HUES6 (cell line): ENCODE results near the gene ARL9.
"Not testable (repeated sequence)": the region's sequence is repeated elsewhere in the genome, so short reads cannot be mapped to it uniquely, and the experiment has no call there.

ENCODE experiments used
- H3K27ac ChIP-seq: 2 replicates; pipeline ENCODE4 v1.7.0; 2013; ENCODE audit warnings: low read depth, mild to moderate bottlenecking, low read length, inconsistent platforms
- H3K27me3 ChIP-seq: 2 replicates; pipeline ENCODE4 v1.6.1; 2013; ENCODE audit warnings: low read length; ENCODE audit not compliant: control insufficient read depth, insufficient read depth
- H3K36me3 ChIP-seq: 2 replicates; pipeline ENCODE4 v1.6.1; 2013; ENCODE audit warnings: low read length; ENCODE audit not compliant: control insufficient read depth, insufficient read depth
- H3K4me1 ChIP-seq: 2 replicates; pipeline ENCODE4 v1.6.1; 2013; ENCODE audit warnings: low read length; ENCODE audit not compliant: control insufficient read depth, insufficient read depth
- H3K4me3 ChIP-seq: 2 replicates; pipeline ENCODE4 v1.5.1; 2013; ENCODE audit warnings: low read depth, low read length
- H3K9ac ChIP-seq: one replicate; pipeline ENCODE4 v1.6.1; 2013; ENCODE audit warnings: mild to moderate bottlenecking, low read length
- H3K9me3 ChIP-seq: 2 replicates; pipeline ENCODE4 v1.6.1; 2013; ENCODE audit warnings: low read depth, low read length; ENCODE audit not compliant: control insufficient read depth, insufficient read depth

The ARL9 gene

GRCh38 chr4:56505269-56506130 lies at the start of gene ARL9:
ARL9 (plus strand) TSS chr4:56505791; CDS start chr4:56505863, 72 bp downstream.
- Histone ChIP-seq H3K27me3 (peaks cover 20% of the 10 kb centered on the region), H3K27ac (no peak within 1 kb of the TSS), H3K9me3 (no peaks in the 10 kb centered on the region), H3K9ac (peak within 1 kb of the TSS; percentile 15), H3K36me3 (peaks cover 23% of the 10 kb centered on the region), H3K4me3 (peak within 1 kb of the TSS; percentile 58), H3K4me1 (no peaks in the 10 kb centered on the region; the same call in 1 of the 2 replicates)

GRCh38 chr4:56460085-56460484 lies 45.5 kb upstream of the ARL9 start:
- no peaks in the 10 kb centered on the region for H3K9me3 ChIP-seq
- H3K9ac ChIP-seq, result no peak overlapping the region
- H3K27me3 ChIP-seq, result no peaks in the 10 kb centered on the region
- H3K4me1 ChIP-seq, result no peaks in the 10 kb centered on the region
- no peak overlapping the region for H3K4me3 ChIP-seq
- peaks cover 79% of the 10 kb centered on the region for H3K36me3 ChIP-seq
- H3K27ac ChIP-seq, result no peak overlapping the region

- H3K9ac ChIP-seq, result no peak overlapping the region
- no peak overlapping the region for H3K27ac ChIP-seq
- H3K4me1 ChIP-seq, result peaks cover 8% of the 10 kb centered on the region; the same call in 1 of the 2 replicates
- H3K36me3 ChIP-seq, result peaks cover 60% of the 10 kb centered on the region
- H3K4me3 ChIP-seq, result no peak overlapping the region
- no peaks in the 10 kb centered on the region for H3K9me3 ChIP-seq
- no peaks in the 10 kb centered on the region for H3K27me3 ChIP-seq
These were observed 43.4 kb upstream of the ARL9 start for GRCh38 chr4:56462157-56462556.

- Histone ChIP-seq H3K4me1 (peaks cover 9% of the 10 kb centered on the region), H3K36me3 (peaks cover 46% of the 10 kb centered on the region), H3K27ac (no peak overlapping the region), H3K4me3 (no peak overlapping the region), H3K9me3 (no peaks in the 10 kb centered on the region), H3K27me3 (no peaks in the 10 kb centered on the region), H3K9ac (no peak overlapping the region)
These were observed 41.9 kb upstream of the ARL9 start for GRCh38 chr4:56463711-56464110.

GRCh38 chr4:56464581-56464980 lies 41.0 kb upstream of the ARL9 start:
- Histone ChIP-seq H3K27ac (no peak overlapping the region), H3K4me1 (peaks cover 15% of the 10 kb centered on the region), H3K4me3 (no peak overlapping the region), H3K9ac (no peak overlapping the region), H3K9me3 (no peaks in the 10 kb centered on the region), H3K36me3 (peaks cover 37% of the 10 kb centered on the region), H3K27me3 (no peaks in the 10 kb centered on the region)

GRCh38 chr4:56465599-56466295 lies 39.8 kb upstream of the ARL9 start:
- peaks cover 35% of the 10 kb centered on the region for H3K36me3 ChIP-seq
- H3K9ac ChIP-seq, result peak overlapping the region; percentile 18
- H3K27ac ChIP-seq, result no peak overlapping the region
- no peaks in the 10 kb centered on the region for H3K27me3 ChIP-seq
- peak overlapping the region; percentile 94 for H3K4me3 ChIP-seq
- H3K9me3 ChIP-seq, result no peaks in the 10 kb centered on the region
- H3K4me1 ChIP-seq, result peaks cover 15% of the 10 kb centered on the region

GRCh38 chr4:56466296-56466761 lies 39.3 kb upstream of the ARL9 start:
- Histone ChIP-seq H3K27ac (peak overlapping the region; percentile 85; the same call in 1 of the 2 replicates), H3K36me3 (peaks cover 35% of the 10 kb centered on the region)

GRCh38 chr4:56466910-56467283 lies 38.7 kb upstream of the ARL9 start:
- Histone ChIP-seq H3K36me3 (peaks cover 35% of the 10 kb centered on the region), H3K27me3 (no peaks in the 10 kb centered on the region), H3K27ac (peak overlapping the region; percentile 85)

More at GRCh38 chr4:56466296-56466761, 39.3 kb upstream of the ARL9 start:
- Histone ChIP-seq H3K4me3 (peak overlapping the region; percentile 94), H3K4me1 (peaks cover 15% of the 10 kb centered on the region), H3K9ac (peak overlapping the region; percentile 88)
- not testable (repeated sequence) for H3K9me3 ChIP-seq, H3K27me3 ChIP-seq

GRCh38 chr4:56467284-56468096 lies 38.1 kb upstream of the ARL9 start, which contains the start of gene SRP72:
SRP72 (plus strand) TSS chr4:56467617; CDS start chr4:56467636, 19 bp downstream.
- Histone ChIP-seq H3K27me3 (no peaks in the 10 kb centered on the region), H3K9me3 (no peaks in the 10 kb centered on the region), H3K27ac (peak within 1 kb of the TSS; percentile 85), H3K9ac (peak within 1 kb of the TSS; percentile 88), H3K36me3 (peaks cover 35% of the 10 kb centered on the region), H3K4me1 (peaks cover 15% of the 10 kb centered on the region), H3K4me3 (peak within 1 kb of the TSS; percentile 94)

More at GRCh38 chr4:56466910-56467283, 38.7 kb upstream of the ARL9 start:
- peak overlapping the region; percentile 94 for H3K4me3 ChIP-seq
- H3K9ac ChIP-seq, result peak overlapping the region; percentile 88
- H3K9me3 ChIP-seq, result no peaks in the 10 kb centered on the region
- peaks cover 15% of the 10 kb centered on the region for H3K4me1 ChIP-seq

GRCh38 chr4:56468097-56468422 lies 37.5 kb upstream of the ARL9 start:
- Histone ChIP-seq H3K9me3 (no peaks in the 10 kb centered on the region), H3K27ac (peak overlapping the region; percentile 85), H3K36me3 (peaks cover 37% of the 10 kb centered on the region), H3K9ac (peak overlapping the region; percentile 88), H3K4me1 (peaks cover 15% of the 10 kb centered on the region), H3K4me3 (peak overlapping the region; percentile 94), H3K27me3 (no peaks in the 10 kb centered on the region)
